NCI-H82 (cell line): ENCODE data around the gene PACS1.

Experiments used
- DNase-seq: peaks from one replicate; lab custom pipeline; 2025; lab: John Stamatoyannopoulos, UW

PACS1 gene

DNA sequence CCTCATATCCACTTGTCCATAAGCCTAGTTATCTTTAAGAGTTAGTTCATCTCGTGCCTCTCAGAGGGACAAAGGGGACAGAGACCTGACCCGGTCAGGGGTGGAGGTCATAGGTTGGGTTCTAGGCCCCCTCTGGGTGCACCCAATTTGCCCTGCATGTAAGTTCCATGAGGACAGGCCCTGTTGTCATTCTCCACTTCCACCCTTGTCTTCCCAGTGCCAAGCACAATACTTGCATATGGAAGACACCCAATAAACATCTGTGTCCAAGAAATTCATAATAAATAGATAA is 220.2 kb downstream of the PACS1 start:
- no peak for DNase-seq

DNA sequence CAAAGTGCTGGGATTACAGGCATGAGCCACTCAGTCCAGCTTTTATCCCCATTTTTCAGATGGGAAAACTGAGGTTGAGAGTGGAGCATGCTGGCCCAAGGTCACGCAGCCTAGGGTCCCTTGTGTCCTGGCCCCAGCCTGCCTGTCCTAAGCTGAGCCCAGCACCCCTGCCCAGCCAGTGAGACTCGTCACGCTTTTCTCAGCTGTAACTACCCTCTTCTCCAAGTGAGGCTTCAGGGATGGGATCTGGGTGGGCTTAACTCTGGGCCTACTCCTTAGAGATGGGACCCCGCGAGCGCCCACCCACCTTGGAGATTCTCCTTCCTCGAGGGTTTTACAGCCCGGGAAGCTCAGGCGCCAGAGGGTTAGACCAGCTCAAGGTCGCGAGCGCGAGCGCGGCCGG is 221.2 kb downstream of the PACS1 start:
- DNase-seq = no peak

GRCh38 chr11:66291706-66292542 is 221.9 kb downstream of the PACS1 start, which contains the start of gene TMEM151A:
TMEM151A (plus strand) TSS chr11:66291894; CDS start chr11:66292014, 120 bp downstream.
- DNase-seq = peak; percentile 40

- DNase-seq = no peak
These were observed 222.7 kb downstream of the PACS1 start for GRCh38 chr11:66292543-66293332.

DNA sequence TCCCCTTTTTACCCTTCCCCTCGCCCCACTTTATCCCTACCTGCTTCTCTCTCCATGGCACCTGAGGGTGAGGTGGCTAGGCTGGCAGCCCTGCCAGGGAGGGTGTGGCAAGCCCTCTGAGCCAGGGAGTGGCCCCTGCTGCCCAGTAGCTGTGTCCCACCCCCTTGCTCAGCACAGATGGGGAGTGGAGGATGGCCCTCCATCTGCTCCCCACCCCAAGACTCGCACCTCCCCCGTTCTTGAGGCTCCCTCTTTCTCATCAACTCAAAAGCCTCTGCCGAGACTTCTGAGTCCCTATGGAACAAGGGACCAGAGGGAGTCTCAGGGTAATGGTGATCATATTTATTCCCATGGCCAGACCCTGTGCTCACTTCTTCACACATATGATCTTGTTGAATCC is 223.3 kb downstream of the PACS1 start:
- DNase-seq = no peak

DNA sequence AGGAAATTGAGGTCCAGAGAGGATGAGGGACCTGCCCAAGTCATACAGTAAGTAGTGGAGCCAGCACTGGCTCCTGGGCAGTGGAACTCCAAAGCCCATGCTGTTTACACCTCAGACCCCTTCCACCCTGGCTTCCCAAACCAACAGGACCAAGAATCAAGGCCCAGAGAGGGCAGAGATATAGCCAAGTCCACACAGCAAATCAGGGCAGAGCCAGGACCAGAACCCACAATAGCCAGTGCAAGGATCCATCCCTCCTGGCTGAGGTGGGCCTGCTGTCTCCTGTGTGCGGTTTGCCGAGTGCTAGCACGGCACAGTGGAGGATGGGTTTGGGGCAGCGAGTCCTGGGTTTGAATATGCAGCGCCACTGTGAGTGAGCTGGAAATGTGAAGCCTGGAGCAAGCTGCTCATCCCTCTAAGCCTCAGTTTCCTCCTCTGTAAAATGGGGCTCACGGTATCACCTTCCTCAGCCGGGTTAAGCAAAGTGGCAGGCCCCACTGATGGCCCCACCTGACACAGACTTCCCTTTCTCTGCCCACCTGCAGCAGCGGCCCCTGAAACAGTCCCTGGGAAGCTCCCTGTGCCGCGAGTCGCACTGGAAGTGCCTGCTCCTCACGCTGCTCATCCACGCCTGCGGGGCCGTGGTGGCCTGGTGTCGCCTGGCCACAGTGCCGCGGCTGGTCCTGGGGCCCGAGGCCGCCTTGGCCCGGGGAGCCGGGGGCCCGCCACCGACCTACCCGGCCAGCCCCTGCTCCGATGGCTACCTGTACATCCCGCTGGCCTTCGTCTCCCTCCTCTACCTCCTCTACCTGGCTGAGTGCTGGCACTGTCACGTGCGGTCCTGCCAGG is 223.9 kb downstream of the PACS1 start:
- no peak for DNase-seq
